ENCODE measurements around the gene OR51G1.

Gene OR51G1

DNA sequence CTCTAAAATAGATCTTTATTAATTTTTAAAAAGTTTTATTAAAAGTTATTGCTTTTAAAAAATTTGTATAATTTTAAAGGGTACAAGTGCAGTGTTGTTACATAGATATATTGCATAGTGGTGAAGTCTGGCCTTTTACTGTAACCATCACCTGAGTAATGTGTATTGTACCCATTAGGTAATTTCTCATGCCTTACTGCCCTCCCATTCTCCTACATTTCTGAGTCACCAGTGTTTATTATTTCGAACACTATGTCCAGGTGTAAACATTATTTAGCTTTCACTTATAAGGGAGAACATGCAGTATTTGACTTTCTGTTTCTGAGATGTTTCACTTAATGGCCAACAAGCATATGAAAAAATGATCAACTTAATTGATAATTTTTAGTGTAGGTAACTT is 2.3 kb downstream of the OR51G1 start:
- no peak for ATAC-seq (ENCODE audit: low read depth)
- Histone ChIP-seq H3K27ac (ENCODE audit: poor library complexity, severe bottlenecking) (no peak overlapping the region), H3K9me3 (ENCODE audit: severe bottlenecking) (no peaks in the 10 kb centered on the region), H3K4me3 (ENCODE audit: severe bottlenecking) (no peak overlapping the region), H3K27me3 (ENCODE audit: insufficient read depth, poor library complexity, severe bottlenecking) (no peaks in the 10 kb centered on the region), H3K4me1 (ENCODE audit: insufficient read depth, poor library complexity, severe bottlenecking) (no peaks in the 10 kb centered on the region), H3K36me3 (ENCODE audit: low read depth) (no peaks in the 10 kb centered on the region)
- no peak for DNase-seq (ENCODE audit: low spot score)
- no peak for TF ChIP-seq CTCF (IDR thresholded peaks at IDR 0.05; ENCODE audit: poor library complexity, severe bottlenecking)

GRCh38 chr11:4919250-4919649 is 4.9 kb downstream of the OR51G1 start, which contains the start of gene OR51G2:
Gene OR51G2, minus strand, starts transcription at chr11:4919350. Its CDS starts 3,687 bp downstream, at chr11:4915663.
- H3K27ac ChIP-seq (ENCODE audit: poor library complexity, severe bottlenecking), result no peak within 1 kb of the TSS
- H3K36me3 ChIP-seq (ENCODE audit: low read depth), result no peaks in the 10 kb centered on the region
- no peak within 1 kb of the TSS for H3K4me3 ChIP-seq (ENCODE audit: severe bottlenecking)
- no peaks in the 10 kb centered on the region for H3K9me3 ChIP-seq (ENCODE audit: severe bottlenecking)
- no peaks in the 10 kb centered on the region for H3K27me3 ChIP-seq (ENCODE audit: insufficient read depth, poor library complexity, severe bottlenecking)
- no peaks in the 10 kb centered on the region for H3K4me1 ChIP-seq (ENCODE audit: insufficient read depth, poor library complexity, severe bottlenecking)
- ATAC-seq (ENCODE audit: low read depth), result no peak
- no peak for TF ChIP-seq CTCF (IDR thresholded peaks at IDR 0.05; ENCODE audit: poor library complexity, severe bottlenecking)
- DNase-seq (ENCODE audit: low spot score), result no peak

- ATAC-seq (ENCODE audit: low read depth), result no peak
- Histone ChIP-seq H3K4me1 (ENCODE audit: insufficient read depth, poor library complexity, severe bottlenecking) (no peaks in the 10 kb centered on the region), H3K9me3 (ENCODE audit: severe bottlenecking) (no peaks in the 10 kb centered on the region), H3K4me3 (ENCODE audit: severe bottlenecking) (no peak overlapping the region), H3K36me3 (ENCODE audit: low read depth) (no peaks in the 10 kb centered on the region), H3K27me3 (ENCODE audit: insufficient read depth, poor library complexity, severe bottlenecking) (no peaks in the 10 kb centered on the region), H3K27ac (ENCODE audit: poor library complexity, severe bottlenecking) (no peak overlapping the region)
- TF ChIP-seq CTCF (IDR thresholded peaks at IDR 0.05; ENCODE audit: poor library complexity, severe bottlenecking), result no peak
- no peak for DNase-seq (ENCODE audit: low spot score)
Measured at GRCh38 chr11:4916581-4916980, 7.6 kb downstream of the OR51G1 start.

DNA sequence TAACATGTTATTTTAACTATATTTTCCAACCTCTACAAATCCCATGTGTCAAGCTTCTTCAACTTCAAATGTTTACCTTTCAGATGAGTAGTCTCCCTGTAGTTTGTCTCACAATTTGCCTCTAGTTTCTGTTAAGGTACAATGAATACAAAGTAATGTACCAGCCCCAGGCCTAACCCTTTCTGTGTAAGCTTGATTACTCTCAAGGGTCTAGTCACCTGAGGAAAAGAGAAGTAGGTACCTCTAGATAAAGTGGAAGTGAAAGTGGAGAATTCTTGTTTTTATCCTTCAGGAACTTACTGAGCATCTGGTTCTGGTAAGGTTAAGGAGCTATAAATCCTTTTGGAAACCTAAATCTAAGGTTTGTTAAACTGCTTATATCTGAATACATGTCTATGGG is 20.7 kb downstream of the OR51G1 start, which contains the start of gene OR51A7:
Gene OR51A7 (plus strand): TSS at position 300 of the 400 bp plus-strand sequence. CDS start 3,587 bp downstream, outside the sequence.
- H3K4me3 ChIP-seq (ENCODE audit: severe bottlenecking), result no peak within 1 kb of the TSS
- no peaks in the 10 kb centered on the region for H3K4me1 ChIP-seq (ENCODE audit: insufficient read depth, poor library complexity, severe bottlenecking)
- DNase-seq (ENCODE audit: low spot score) (no peak), ATAC-seq (ENCODE audit: low read depth) (no peak)
- H3K36me3 ChIP-seq (ENCODE audit: low read depth), result no peaks in the 10 kb centered on the region
- H3K27me3 ChIP-seq (ENCODE audit: insufficient read depth, poor library complexity, severe bottlenecking), result no peaks in the 10 kb centered on the region
- no peak for TF ChIP-seq CTCF (IDR thresholded peaks at IDR 0.05; ENCODE audit: poor library complexity, severe bottlenecking)
- H3K27ac ChIP-seq (ENCODE audit: poor library complexity, severe bottlenecking), result no peak within 1 kb of the TSS
- H3K9me3 ChIP-seq (ENCODE audit: severe bottlenecking), result no peaks in the 10 kb centered on the region

DNA sequence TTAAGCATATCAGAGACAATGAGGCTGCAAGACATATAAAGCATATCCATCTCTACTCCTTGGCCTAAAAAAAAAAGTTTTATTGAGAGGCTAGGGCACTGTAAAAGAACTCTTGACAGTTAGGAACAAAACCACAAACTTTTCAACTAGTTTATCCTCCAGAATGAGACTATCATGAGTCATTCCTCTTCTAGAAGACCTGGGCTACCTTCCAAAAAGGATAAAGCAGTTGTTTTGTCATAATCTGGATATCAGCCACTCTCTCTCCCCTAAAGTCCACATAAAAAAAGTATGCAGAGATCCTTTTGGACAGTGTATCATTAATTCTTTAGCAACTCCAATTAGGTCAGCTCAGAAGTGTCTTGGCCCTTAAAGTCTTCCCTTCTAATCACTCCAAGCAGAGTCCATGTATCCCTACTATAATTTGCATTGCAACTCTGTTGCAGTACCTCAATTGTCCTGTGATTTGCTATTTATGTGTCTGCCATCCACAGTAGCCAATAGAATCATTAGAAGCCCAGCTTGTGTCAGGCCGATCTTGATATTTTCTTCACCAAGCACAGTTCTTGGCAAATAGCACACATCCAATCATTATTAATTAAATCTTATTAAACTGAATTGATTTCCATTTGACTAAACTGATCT is 32.0 kb downstream of the OR51G1 start:
- no peaks in the 10 kb centered on the region for H3K4me1 ChIP-seq (ENCODE audit: insufficient read depth, poor library complexity, severe bottlenecking)
- H3K36me3 ChIP-seq (ENCODE audit: low read depth), result no peaks in the 10 kb centered on the region
- DNase-seq (ENCODE audit: low spot score), result no peak
- no peak overlapping the region for H3K27ac ChIP-seq (ENCODE audit: poor library complexity, severe bottlenecking)
- no peak for TF ChIP-seq CTCF (IDR thresholded peaks at IDR 0.05; ENCODE audit: poor library complexity, severe bottlenecking)
- H3K4me3 ChIP-seq (ENCODE audit: severe bottlenecking), result no peak overlapping the region
- peak; percentile 75 for ATAC-seq (ENCODE audit: low read depth)
- H3K27me3 ChIP-seq (ENCODE audit: insufficient read depth, poor library complexity, severe bottlenecking), result no peaks in the 10 kb centered on the region
- H3K9me3 ChIP-seq (ENCODE audit: severe bottlenecking), result no peaks in the 10 kb centered on the region

Measured in RWPE2 (cell line).